Transverse colon (tissue), 4 donors: ENCODE results near the gene FBXL16.

Experiments
- POLR2AphosphoS5 ChIP-seq, 3 donors: sonication (generic); formaldehyde crosslinking; IDR thresholded peaks; one replicate each; pipeline ENCODE4 v1.6.1; 2016; ENCODE audit warnings: antibody characterized with exemption in 3 of 3
- TF ChIP-seq, protein P1 (sequence below), 5 experiments: fragments of 200-600 bp in 3 of 5; fragments of 450-650 bp in 2 of 5; sonication (generic) in 3 of 5; IDR thresholded peaks; 1 replicate in 2 of 5; 2 replicates in 3 of 5; pipeline ENCODE4 v1.5.1; 2016 to 2017; ENCODE audit warnings: antibody characterized with exemption in 5 of 5, inconsistent platforms in 3 of 5, mild to moderate bottlenecking in 2 of 5, moderate library complexity in 1 of 5

DNA sequence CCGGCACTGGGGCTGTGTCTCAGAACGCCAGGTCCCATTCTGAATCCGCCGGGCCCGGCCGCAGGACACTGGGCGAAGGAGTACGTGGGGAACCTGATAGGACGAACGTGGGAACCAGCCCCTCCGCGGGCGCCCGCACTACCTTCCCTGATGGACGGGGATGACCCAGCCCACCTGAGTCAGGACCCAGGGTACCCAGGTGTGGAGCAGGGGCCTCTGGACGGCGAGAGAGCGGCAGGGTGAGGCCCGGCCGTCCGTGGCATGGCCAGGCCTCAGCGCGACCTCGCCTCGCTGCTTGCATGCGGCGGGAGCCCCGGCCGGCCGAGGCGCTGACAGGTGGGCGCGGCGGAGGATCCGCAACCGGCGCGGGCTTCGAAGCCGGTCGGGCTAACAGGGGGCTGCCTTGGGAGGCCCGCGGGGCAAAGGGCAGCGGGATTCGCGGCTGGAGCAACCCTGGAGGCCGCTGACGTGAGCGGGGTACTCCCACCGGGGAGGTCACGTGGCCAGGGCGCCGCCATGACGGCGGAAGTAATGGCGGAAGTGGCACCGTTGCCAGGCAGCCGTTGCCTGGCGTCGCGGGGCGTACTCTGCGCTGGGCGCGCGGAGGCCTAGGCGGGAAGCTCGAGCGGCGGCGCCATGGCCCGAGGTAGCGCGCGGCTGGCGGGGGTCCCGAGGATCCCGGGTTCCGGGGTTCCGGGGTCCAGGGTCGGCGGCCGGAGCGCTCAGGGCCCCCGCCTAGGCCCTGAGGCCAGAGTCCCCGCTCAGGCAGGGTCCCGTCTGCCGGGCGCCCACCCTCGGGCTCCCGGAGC is 56.6 kb downstream of the FBXL16 start, which contains the start of gene WDR90:
- peak; percentile 66 to 90 (median 86) for TF ChIP-seq POLR2AphosphoS5 (IDR thresholded peaks at IDR 0.05)
- TF ChIP-seq, protein P1, sequence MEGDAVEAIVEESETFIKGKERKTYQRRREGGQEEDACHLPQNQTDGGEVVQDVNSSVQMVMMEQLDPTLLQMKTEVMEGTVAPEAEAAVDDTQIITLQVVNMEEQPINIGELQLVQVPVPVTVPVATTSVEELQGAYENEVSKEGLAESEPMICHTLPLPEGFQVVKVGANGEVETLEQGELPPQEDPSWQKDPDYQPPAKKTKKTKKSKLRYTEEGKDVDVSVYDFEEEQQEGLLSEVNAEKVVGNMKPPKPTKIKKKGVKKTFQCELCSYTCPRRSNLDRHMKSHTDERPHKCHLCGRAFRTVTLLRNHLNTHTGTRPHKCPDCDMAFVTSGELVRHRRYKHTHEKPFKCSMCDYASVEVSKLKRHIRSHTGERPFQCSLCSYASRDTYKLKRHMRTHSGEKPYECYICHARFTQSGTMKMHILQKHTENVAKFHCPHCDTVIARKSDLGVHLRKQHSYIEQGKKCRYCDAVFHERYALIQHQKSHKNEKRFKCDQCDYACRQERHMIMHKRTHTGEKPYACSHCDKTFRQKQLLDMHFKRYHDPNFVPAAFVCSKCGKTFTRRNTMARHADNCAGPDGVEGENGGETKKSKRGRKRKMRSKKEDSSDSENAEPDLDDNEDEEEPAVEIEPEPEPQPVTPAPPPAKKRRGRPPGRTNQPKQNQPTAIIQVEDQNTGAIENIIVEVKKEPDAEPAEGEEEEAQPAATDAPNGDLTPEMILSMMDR (IDR thresholded peaks at IDR 0.05), result no peak
